GM12865 (cell line): ENCODE measurements around the gene KLHL29.

Source experiments
- DNase-seq: peaks from one replicate; pipeline ENCODE4 v3.0.0; 2010; ENCODE audit warnings: low read depth
- H3K4me3 ChIP-seq: 2 replicates; pipeline ENCODE4 v1.5.1; 2011; ENCODE audit warnings: mild to moderate bottlenecking, low read depth, low read length, control low read depth
- TF ChIP-seq, protein P1 (sequence below): IDR thresholded peaks from 2 replicates; pipeline ENCODE4 v1.5.1; 2011; ENCODE audit warnings: low read length, control low read depth, low read depth, inconsistent platforms; ENCODE audit not compliant: insufficient read depth; ENCODE audit errors: missing control alignments

KLHL29 gene

DNA sequence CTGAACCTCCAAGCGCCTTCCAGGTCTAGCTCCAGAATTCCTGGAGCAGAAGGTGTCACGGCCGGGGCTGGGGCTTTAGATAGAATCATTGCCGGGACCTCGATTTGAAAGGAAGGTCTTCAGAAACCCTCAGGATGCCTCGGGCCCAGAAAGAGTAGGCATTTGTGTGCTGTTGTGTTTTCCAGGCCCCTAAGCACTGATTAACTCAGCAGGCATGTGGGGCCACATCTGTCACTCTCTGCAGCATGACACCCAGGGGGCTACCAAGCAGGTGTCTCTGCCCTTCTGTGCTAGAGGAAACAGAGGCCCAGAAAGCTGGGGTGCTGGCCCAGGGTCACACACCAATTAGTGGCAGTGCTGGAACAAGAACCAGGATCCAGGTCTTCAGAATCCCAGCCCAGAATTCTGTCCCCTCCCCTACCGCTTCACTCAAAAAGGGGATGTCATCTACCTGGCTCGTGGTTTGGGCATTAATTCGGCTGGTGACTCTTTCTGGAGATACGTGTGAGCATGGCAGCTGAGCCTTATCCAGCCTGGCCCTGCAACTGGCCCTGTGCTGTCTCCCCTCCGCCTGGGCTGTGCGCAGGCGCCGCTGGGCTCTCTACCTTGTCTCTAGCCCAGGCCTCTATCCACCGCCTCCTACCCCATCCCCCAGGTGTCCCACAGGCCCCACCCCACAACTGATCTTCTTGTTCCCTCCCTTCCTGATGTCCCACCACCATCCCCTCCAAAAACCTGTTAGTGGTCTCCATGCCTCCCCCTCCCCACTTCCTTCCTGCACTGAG, 296.6 kb downstream of the KLHL29 start:
- TF ChIP-seq, protein P1, sequence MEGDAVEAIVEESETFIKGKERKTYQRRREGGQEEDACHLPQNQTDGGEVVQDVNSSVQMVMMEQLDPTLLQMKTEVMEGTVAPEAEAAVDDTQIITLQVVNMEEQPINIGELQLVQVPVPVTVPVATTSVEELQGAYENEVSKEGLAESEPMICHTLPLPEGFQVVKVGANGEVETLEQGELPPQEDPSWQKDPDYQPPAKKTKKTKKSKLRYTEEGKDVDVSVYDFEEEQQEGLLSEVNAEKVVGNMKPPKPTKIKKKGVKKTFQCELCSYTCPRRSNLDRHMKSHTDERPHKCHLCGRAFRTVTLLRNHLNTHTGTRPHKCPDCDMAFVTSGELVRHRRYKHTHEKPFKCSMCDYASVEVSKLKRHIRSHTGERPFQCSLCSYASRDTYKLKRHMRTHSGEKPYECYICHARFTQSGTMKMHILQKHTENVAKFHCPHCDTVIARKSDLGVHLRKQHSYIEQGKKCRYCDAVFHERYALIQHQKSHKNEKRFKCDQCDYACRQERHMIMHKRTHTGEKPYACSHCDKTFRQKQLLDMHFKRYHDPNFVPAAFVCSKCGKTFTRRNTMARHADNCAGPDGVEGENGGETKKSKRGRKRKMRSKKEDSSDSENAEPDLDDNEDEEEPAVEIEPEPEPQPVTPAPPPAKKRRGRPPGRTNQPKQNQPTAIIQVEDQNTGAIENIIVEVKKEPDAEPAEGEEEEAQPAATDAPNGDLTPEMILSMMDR = no peak
- H3K4me3 ChIP-seq = no peak overlapping the region
- no peak for DNase-seq

DNA sequence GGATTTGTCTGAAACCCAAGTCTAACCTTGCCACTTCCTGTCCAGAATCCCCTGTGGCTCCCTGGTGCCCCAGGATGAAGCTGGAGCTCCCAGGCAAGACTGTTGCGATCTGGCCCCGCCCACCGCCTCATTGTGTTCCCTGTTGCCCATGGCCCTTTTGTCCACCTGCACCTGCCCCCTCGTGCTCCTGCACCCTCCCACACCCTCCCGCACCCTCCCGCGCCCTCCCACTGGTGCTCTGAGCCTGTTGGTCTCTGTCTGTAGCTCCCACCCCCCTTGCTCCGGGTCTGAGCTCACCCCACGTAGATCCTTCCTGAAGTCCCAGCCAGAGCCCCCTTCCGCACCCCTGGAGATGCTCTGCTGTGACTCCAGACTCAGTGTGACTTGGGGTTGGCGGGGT, 297.5 kb downstream of the KLHL29 start:
- H3K4me3 ChIP-seq = no peak overlapping the region
- TF ChIP-seq, protein P1 = no peak
- no peak for DNase-seq

DNA sequence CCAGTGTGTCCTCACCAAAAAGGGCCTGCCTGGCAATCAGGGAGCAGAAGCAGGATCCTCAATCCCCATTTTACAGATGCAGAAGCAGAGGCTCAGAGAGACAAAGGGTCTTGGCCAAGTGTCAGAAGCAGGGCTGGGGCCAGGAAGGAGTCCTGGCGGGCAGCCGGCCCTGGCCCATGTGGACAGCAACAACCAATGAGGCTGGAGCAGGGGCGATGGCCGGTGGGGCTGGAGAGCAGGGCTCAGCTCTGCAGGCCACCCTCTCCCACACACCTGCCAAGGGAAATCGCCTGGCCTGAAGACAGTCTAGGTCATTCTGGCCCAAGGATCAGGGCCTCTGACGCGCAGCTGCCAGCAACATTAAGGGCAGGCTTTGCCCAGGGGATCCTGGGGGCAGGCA, 298.0 kb downstream of the KLHL29 start:
- H3K4me3 ChIP-seq = no peak overlapping the region
- no peak for DNase-seq
- TF ChIP-seq, protein P1 = no peak

DNA sequence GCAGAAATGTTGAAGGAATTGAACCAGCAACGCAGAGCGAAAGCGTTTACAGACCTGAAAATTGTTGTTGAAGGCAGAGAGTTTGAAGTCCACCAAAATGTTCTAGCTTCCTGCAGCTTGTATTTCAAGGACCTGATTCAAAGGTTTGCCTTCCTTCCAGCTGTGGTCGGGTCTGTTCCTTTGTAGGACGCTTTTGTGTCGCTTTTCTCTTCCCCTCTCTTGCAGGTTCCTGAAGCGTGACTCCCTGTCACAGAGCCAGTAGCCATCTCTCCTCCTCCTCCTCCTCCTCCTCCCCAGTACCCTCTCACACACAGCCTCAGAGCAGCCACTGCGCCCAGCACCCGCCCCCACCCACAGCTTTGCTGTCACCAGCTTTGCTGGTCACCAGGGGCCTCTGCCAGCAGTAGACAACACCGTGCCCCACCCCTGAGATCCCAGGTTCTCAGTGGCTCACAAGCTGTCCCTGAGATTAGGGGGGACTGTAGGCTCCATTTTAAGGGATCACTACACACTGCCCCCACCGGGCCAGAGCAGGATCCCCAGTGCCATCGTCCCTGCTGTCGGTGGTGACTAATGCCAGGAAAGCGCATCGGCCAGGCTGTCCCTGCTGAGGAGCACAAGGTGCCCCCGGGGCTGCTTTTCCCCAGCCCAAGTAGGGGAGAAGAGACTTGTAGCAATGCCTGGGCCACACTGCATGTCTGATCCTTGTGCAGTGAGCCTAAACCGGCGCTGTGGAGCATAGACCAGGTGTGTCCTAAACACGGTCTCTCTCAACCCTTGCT, 299.6 kb downstream of the KLHL29 start:
- TF ChIP-seq, protein P1 = no peak
- DNase-seq = no peak
- no peak overlapping the region for H3K4me3 ChIP-seq

DNA sequence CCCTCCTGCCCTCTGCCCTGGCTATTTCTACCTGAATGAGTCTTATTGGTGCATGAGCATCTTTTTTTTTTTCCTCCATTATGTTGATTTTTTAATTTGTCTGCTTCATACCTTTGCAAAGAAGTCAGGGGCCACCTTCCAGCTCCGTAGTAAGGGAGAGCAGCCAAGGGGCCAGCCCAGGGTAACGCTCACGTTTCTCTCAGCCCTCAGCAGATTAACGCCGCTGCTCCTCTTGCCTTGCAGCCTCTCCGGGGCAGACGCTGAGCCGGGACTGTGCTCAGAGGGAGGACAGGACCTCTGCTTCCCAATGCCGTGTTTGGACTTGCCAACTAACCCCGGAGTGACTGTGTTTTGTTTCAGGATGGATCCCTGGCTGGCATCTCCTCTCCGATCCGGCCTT, 300.2 kb downstream of the KLHL29 start:
- TF ChIP-seq, protein P1 = no peak
- no peak overlapping the region for H3K4me3 ChIP-seq
- no peak for DNase-seq

DNA sequence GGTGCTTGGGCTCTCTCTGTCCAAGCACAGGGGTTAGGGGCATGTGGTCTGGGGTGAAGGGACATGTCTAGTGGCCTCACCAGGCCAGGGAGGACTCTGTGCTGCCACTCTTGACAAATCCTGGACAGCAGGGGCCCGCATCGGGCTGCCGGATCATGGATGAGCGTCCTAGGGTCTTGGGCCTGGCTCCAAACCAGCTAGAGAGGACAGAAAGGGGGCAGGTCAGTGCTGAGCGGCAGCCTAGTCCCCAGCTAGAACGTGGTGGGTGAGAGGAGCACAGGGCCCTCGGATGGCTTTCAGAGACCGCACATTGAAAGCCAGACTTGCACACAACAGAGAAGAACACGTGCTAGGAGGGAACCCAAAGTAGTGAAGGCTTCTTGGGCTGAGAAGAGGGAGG, 300.7 kb downstream of the KLHL29 start:
- H3K4me3 ChIP-seq = no peak overlapping the region
- DNase-seq = no peak
- TF ChIP-seq, protein P1 = no peak
